ENCODE results near the gene NQO2.

NQO2 gene

GRCh38 chr6:3035397-3035796 is 35.7 kb downstream of the NQO2 start:
- Histone ChIP-seq H3K9ac (ENCODE audit: low read depth, low read length) (no peak overlapping the region), H4K20me1 (ENCODE audit: insufficient read depth, low read length) (no peaks in the 10 kb centered on the region), H3K4me2 (ENCODE audit: insufficient read depth, low read length) (no peak overlapping the region), H3K9me3 (ENCODE audit: insufficient read depth, low read length, severe bottlenecking) (no peaks in the 10 kb centered on the region), H3K4me1 (ENCODE audit: insufficient read depth, low read length) (no peaks in the 10 kb centered on the region), H3K36me3 (ENCODE audit: insufficient read depth, low read length) (no peaks in the 10 kb centered on the region), H3K27me3 (ENCODE audit: insufficient read depth, low read length, poor library complexity) (peaks cover 4% of the 10 kb centered on the region), H3K4me3 (ENCODE audit: low read depth in 1 of 2, low read length in 2 of 2) (no peak overlapping the region), H2AFZ (ENCODE audit: low read depth, low read length) (no peak overlapping the region), H3K27ac (ENCODE audit: low read length) (no peak overlapping the region), H3K79me2 (ENCODE audit: insufficient read depth, low read length) (no peaks in the 10 kb centered on the region)
- no peak for DNase-seq
- no peak for ATAC-seq (ENCODE audit: insufficient read depth, low read depth)
- TF ChIP-seq CTCF (IDR thresholded peaks at IDR 0.05; ENCODE audit: borderline replicate concordance, extremely low read depth, low read length, poor library complexity, severe bottlenecking) = no peak
- TF ChIP-seq EZH2 (IDR thresholded peaks at IDR 0.05; ENCODE audit: borderline replicate concordance, low read depth, low read length, severe bottlenecking) = no peak

- no peaks in the 10 kb centered on the region for H3K79me2 ChIP-seq (ENCODE audit: insufficient read depth, low read length)
- no peak overlapping the region for H3K4me2 ChIP-seq (ENCODE audit: insufficient read depth, low read length)
- peaks cover 4% of the 10 kb centered on the region for H3K27me3 ChIP-seq (ENCODE audit: insufficient read depth, low read length, poor library complexity)
- no peaks in the 10 kb centered on the region for H3K9me3 ChIP-seq (ENCODE audit: insufficient read depth, low read length, severe bottlenecking)
- H3K36me3 ChIP-seq (ENCODE audit: insufficient read depth, low read length) = no peaks in the 10 kb centered on the region
- no peak overlapping the region for H3K27ac ChIP-seq (ENCODE audit: low read length)
- H4K20me1 ChIP-seq (ENCODE audit: insufficient read depth, low read length) = no peaks in the 10 kb centered on the region
- DNase-seq (no peak), ATAC-seq (ENCODE audit: insufficient read depth, low read depth) (no peak)
- H3K4me1 ChIP-seq (ENCODE audit: insufficient read depth, low read length) = no peaks in the 10 kb centered on the region
- TF ChIP-seq EZH2 (IDR thresholded peaks at IDR 0.05; ENCODE audit: borderline replicate concordance, low read depth, low read length, severe bottlenecking) = no peak
- no peak for TF ChIP-seq CTCF (IDR thresholded peaks at IDR 0.05; ENCODE audit: borderline replicate concordance, extremely low read depth, low read length, poor library complexity, severe bottlenecking)
- no peak overlapping the region for H3K9ac ChIP-seq (ENCODE audit: low read depth, low read length)
- no peak overlapping the region for H3K4me3 ChIP-seq (ENCODE audit: low read depth in 1 of 2, low read length in 2 of 2)
- H2AFZ ChIP-seq (ENCODE audit: low read depth, low read length) = no peak overlapping the region
Measured at GRCh38 chr6:3036861-3037637, 37.4 kb downstream of the NQO2 start.

DNA sequence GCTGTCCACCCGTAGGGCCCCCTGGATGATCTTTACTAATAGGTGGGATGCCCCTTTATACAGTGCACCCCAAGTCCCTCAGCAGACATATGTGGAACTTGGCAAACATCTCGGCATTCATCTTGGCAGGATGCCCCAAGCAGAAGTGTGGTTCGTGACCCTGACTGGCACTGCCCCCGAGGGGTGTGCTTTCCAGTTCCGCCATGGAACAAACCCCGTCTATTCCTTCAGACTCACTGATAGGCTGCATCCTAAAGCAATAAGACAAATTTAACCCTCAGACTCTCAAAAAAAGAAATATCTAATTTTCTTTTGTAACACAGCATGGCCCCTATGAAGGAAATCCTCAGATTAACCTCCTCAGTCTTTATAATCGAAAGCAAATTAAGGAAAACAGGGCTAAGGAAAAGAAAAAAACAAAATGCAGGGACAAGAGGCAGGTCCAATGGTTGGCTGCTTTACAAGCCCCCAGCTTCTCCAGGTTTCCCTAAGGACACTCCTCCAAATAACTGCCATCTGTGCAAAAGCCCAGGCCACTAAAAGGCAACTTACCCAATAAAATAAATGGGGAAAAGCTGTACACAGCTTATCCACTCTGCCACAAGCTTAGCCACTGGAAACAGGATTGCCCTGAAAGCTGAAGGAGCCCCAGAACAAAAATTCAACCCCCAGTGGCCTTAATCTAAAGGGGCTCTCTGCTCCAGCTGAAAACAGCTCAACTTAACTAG is 38.1 kb downstream of the NQO2 start:
- Histone ChIP-seq H3K36me3 (ENCODE audit: insufficient read depth, low read length) (no peaks in the 10 kb centered on the region), H3K4me3 (ENCODE audit: low read depth in 1 of 2, low read length in 2 of 2) (no peak overlapping the region), H3K9me3 (ENCODE audit: insufficient read depth, low read length, severe bottlenecking) (no peaks in the 10 kb centered on the region), H4K20me1 (ENCODE audit: insufficient read depth, low read length) (no peaks in the 10 kb centered on the region), H3K4me1 (ENCODE audit: insufficient read depth, low read length) (no peaks in the 10 kb centered on the region), H3K79me2 (ENCODE audit: insufficient read depth, low read length) (no peaks in the 10 kb centered on the region), H3K9ac (ENCODE audit: low read depth, low read length) (no peak overlapping the region), H3K27ac (ENCODE audit: low read length) (no peak overlapping the region), H3K27me3 (ENCODE audit: insufficient read depth, low read length, poor library complexity) (peaks cover 4% of the 10 kb centered on the region), H3K4me2 (ENCODE audit: insufficient read depth, low read length) (no peak overlapping the region), H2AFZ (ENCODE audit: low read depth, low read length) (no peak overlapping the region)
- DNase-seq = no peak
- TF ChIP-seq EZH2 (IDR thresholded peaks at IDR 0.05; ENCODE audit: borderline replicate concordance, low read depth, low read length, severe bottlenecking) = no peak
- no peak for TF ChIP-seq CTCF (IDR thresholded peaks at IDR 0.05; ENCODE audit: borderline replicate concordance, extremely low read depth, low read length, poor library complexity, severe bottlenecking)
- ATAC-seq (ENCODE audit: insufficient read depth, low read depth) = no peak

All from DND-41 (cell line).